ENCODE results near the gene SLC9A7.
A peak's percentile ranks its signal among the peaks of the same experiment; 100 is the strongest.

The SLC9A7 gene

GRCh38 chrX:46597771-46598170, 161.1 kb downstream of the SLC9A7 start:
- no peak for FAIRE-seq

GRCh38 chrX:46597208-46597607, 161.7 kb downstream of the SLC9A7 start:
- FAIRE-seq: no peak

DNA sequence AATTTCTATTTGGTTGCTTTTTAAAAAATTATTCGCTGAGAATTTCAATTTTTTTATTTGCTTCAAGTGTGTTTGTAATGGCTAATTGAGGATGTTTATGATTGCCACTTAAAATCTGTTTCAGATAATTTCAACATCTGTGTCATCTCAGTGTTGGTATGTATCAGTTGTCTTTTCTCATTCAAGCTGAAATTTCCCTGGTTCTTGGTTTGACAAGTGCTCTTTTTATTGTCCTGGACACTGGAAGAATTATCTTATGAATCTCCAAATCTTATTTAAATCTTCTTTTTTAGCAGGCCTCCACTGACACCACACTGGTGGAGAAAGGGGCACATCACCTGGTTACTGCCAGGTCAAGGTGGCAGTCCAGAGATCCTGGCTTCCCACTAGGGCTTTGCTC, 163.8 kb downstream of the SLC9A7 start:
- FAIRE-seq: no peak

- FAIRE-seq: no peak
Observed at GRCh38 chrX:46589977-46590723, 168.8 kb downstream of the SLC9A7 start.

GRCh38 chrX:46588263-46588662, 170.7 kb downstream of the SLC9A7 start:
- no peak for FAIRE-seq

GRCh38 chrX:46587753-46588171, 171.2 kb downstream of the SLC9A7 start:
- FAIRE-seq: no peak

GRCh38 chrX:46587158-46587557, 171.8 kb downstream of the SLC9A7 start:
- peak; percentile 78 for FAIRE-seq

DNA sequence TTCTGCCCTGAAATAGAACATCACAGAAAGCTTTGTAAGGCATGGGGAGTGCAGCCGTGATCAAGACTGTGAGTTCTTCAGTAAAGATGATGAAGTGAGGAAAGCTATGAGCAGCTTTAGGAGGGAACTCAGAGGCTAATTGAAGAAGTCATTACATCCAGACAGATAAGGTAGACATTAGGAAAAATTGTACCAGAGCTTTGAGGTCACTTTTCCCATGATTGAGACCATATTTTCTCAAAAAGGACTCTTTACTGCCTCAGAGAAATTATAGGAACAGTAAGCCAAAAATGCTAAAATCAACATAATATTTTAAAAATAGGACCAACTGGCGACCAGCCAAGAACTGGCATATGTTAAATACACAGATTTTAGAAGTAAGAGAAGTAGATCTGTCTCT, 174.2 kb downstream of the SLC9A7 start:
- FAIRE-seq: no peak

GRCh38 chrX:46582966-46583365, 176.0 kb downstream of the SLC9A7 start:
- peak; percentile 21 for FAIRE-seq

- no peak for FAIRE-seq
Observed at GRCh38 chrX:46582325-46582724, 176.6 kb downstream of the SLC9A7 start.

GRCh38 chrX:46580613-46581012, 178.3 kb downstream of the SLC9A7 start:
- FAIRE-seq: no peak

GRCh38 chrX:46579250-46579649, 179.7 kb downstream of the SLC9A7 start:
- FAIRE-seq: no peak

- no peak for FAIRE-seq
Observed at GRCh38 chrX:46577221-46578005, 181.5 kb downstream of the SLC9A7 start.

- FAIRE-seq: no peak
Observed at GRCh38 chrX:46576458-46576857, 182.5 kb downstream of the SLC9A7 start.

DNA sequence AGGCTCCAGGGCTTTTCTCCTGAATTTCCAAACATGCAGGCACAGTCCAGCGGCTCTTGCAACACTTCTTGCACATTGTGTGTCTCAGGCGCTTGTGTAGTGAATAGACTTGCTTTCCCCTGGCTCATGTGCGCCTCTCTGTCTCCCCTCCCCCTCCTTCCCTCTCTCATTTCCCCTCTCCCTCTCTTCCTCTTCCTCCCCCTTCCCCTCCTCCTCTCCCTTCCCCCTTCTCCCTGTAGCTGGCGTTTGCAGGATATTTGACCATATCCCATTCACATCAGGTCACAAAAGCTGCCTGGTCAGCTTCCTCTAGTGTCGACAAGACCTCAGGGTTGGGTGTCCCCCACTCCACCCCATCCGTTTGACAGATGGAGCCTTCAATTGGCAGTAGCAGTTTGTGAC, 182.9 kb downstream of the SLC9A7 start:
- no peak for FAIRE-seq

- FAIRE-seq: no peak
Observed at GRCh38 chrX:46575586-46575985, 183.3 kb downstream of the SLC9A7 start.

DNA sequence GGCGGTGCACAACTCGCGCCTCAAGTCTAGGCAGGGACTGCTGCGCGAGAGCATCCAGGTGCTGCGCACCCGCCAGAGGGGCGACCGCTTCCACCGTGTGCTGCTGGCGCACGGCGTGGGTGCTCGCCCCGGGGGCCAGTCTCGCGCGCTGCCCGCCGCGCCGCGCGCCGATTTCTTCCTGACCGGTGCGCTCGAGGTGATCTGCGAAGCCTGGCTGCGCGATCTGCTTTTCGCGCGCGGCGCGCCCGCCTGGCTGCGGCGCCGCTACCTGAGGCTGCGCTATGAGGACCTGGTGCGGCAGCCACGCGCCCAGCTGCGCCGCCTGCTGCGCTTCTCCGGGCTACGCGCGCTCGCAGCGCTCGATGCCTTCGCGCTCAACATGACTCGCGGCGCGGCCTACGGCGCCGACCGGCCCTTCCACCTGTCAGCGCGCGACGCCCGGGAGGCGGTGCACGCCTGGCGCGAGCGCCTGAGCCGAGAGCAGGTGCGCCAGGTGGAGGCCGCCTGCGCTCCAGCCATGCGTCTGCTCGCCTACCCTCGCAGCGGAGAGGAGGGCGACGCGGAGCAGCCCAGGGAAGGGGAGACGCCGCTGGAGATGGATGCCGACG, 184.0 kb downstream of the SLC9A7 start:
- FAIRE-seq: no peak

DNA sequence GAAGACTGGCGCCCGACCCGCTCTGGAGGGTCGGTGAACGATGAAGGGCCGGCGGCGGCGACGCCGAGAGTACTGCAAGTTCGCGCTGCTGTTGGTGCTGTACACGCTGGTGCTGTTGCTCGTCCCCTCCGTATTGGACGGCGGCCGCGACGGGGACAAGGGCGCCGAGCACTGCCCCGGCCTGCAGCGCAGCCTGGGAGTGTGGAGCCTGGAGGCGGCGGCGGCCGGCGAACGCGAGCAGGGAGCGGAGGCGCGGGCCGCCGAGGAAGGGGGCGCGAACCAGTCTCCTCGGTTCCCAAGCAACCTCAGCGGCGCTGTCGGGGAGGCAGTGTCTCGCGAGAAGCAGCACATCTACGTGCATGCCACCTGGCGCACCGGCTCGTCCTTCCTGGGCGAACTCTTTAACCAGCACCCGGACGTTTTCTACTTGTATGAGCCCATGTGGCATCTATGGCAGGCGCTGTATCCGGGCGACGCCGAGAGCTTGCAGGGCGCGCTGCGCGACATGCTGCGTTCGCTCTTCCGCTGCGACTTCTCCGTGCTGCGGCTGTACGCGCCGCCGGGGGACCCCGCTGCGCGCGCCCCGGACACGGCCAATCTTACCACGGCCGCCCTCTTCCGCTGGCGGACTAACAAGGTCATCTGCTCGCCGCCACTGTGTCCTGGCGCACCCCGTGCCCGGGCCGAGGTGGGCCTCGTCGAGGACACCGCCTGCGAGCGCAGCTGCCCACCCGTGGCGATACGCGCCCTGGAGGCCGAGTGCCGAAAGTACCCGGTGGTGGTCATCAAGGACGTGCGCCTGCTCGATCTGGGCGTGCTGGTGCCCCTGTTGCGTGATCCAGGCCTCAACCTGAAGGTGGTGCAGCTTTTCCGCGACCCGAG, 184.8 kb downstream of the SLC9A7 start:
- FAIRE-seq: no peak

GRCh38 chrX:46573331-46573891, 185.5 kb downstream of the SLC9A7 start, which contains the start of gene CHST7:
Gene CHST7, plus strand, starts transcription at chrX:46573765. Its CDS starts 167 bp downstream, at chrX:46573932.
- no peak for FAIRE-seq

DNA sequence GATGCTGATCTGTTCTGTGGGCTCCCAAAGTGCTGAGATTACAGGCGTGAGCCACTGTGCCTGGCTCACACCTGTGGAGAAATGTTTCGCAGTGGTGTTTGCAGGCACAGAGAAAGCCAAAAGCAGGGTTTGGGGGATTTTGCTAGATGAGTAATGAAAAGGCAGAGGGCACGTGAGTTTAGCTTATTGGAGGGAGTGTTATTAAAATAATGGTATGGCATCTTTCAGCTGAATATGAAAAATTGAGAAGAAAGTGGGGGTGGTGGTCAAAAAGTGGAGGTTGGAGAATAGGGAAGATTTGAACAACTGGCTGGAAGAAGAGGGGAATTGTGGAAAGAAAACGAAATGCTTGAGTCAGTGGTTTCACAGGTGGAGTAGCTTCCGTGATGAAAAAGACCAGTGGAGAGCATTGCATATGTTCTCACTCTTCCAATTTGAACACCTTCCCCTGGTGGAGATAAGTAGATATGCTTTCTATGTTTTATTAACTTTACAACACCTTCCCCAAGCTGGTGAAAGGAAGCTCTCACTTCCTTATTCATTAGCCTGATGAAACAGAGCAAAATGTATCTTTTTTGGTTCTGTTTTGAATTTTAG, 186.5 kb downstream of the SLC9A7 start:
- no peak for FAIRE-seq

GRCh38 chrX:46571423-46572339, 187.2 kb downstream of the SLC9A7 start:
- FAIRE-seq: no peak

Measured in endometrium (tissue), 2 donors.